Stimulated activated CD4-positive, alpha-beta T cell treated with anti-CD3 and anti-CD28 coated beads, Interleukin-12 subunit alpha, Interleukin-12 subunit beta, amount 100 ng/mL, for 48 hours (primary cell): ENCODE results near the gene TRAPPC4.
A peak's percentile ranks its signal among the peaks of the same experiment; 100 is the strongest.
"Not testable (repeated sequence)": the region's sequence is repeated elsewhere in the genome, so short reads cannot be mapped to it uniquely, and the experiment has no call there.

Experiments used
- DNase-seq, 3 donors: peaks; one replicate each; pipeline ENCODE4 v3.0.0-alpha.2; 2020; ENCODE audit warnings: low read depth in 2 of 3, low spot score in 1 of 3

TRAPPC4 gene

DNA sequence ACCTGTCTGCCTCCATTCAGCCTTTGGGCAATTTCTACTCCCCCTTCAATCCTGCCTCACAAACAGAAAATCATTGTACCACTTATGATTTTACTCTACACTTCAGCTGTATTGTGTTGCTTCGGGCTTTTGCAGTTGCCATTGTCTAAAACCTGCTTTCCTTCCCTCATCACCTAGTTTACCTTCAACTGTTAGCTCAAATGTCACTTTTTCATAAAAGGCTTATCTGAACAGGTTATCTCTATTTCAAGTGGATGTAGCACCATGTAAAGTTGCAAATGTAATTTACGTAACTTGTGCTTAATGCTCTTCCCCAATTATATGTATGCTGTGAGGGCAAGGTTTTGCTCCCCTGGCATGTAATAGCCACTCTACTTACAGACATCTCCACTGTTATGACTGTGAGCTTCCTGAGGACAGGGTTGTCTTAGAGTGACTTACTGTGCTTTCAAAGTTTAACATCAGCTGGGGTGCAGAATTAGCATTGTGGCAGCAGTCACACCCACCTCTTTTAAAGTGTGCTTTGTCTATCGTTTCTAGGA is 5.9 kb upstream of the TRAPPC4 start:
- no peak for DNase-seq

DNA sequence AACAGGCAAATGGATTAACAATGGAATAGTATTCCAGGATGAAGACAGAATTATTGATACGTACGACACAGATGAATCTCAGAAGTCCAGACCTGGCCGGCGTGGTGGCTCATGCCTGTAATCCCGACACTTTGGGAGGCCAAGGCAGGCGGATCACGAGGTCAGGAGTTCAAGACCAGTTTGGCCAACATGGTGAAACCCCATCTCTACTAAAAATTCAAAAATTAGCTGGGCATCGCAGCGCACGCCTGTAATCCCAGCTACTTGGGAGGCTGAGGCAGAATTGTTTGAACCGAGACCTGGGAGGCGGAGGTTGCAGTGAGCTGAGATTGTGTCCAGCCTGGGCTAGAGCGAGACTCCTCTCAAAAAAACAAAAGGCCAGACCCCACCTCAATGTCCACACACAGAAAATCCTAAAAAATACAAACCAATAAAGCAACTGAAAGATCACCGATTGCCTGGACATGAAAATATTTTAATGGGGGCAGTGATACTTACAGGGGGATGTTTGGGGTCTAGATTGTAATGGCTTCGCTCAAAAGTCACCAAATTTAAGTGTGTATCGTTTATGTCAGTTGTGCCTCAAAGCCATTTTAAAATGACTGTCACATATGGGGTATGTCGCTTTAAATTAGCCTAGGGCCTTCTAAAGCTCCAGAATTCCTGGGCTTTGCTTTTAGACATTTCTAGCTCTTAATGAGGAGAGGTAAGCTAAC is 4.2 kb upstream of the TRAPPC4 start:
- no peak for DNase-seq

DNA sequence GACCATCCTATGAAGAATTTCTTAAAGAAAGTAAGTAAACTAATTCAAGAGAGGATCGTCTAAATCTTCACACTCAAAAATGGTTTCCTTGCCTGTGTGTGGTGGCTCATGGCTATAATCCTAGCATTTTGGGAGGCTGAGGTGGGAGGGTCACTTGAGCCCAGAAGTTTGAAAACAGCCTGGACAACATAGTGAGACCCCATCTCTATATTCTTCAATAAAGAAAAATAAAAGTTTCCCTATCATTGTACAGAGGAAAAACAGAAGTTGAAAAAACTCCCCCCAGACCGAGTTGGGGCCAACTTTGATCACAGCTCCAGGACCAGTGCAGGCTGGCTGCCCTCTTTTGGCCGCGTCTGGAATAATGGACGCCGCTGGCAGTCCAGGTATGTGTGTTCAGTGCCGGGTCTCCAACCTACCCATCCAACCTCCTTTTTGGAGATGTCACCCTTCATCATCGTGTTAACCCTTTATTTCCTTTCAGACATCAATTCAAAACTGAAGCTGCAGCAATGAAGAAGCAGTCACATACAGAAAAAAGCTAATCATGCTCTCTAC is 3.4 kb upstream of the TRAPPC4 start:
- DNase-seq: no peak

DNA sequence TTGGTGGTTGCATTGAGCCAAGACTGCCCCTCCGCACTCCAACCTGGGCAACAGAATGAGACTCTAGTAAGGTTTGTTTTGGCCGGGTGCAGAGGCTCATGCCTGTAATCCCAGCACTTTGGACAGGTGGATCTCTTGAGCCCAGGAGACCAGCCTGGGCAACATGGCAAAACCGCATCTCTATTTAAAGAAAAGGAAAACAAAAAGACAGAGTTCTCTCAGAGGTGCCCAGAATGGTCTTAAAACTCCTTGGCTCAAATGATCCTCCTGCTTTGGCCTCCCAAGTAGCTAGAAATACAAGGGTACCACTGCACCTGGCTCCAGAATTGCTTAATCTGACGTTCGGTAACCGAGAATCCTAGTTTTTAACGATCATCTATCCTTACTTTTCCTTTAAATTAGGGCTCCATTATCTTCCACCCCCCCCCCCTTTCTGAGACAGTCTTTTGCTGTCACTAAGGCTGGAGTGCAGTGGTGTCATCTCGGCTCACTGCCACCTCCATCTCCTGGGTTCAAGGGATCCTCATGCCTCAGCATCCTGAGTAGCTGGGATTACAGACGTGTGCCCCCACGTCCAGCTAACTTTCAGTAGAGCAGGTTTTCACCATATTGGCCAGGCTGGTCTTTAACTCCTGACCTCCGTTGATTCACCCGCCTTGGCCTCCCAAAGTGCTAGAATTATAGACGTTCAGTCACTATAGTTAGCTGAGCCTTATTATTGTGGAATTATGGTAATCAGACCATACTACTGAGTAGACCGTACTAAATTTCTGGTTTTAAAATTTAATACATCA is 2.2 kb upstream of the TRAPPC4 start:
- no peak for DNase-seq

DNA sequence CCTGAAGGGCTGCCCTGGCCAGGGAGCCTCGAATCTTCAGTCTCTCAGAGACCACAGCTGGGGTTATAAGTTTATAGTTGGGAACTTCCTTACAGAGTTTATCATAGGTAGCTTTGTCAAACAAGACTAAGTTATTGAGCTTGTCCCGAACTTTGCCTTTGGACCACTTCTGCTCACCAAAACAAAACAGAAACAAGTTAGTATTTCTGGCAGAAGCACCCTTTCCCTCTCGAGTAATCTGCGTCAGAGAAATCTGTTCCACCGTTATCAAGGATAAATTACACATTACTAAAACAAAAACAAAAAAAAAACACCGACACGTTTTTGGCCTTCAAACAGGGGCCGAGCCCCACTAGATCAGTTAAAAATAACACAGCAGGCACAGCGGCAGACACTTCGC is 1.2 kb upstream of the TRAPPC4 start:
- DNase-seq: not testable (repeated sequence)

DNA sequence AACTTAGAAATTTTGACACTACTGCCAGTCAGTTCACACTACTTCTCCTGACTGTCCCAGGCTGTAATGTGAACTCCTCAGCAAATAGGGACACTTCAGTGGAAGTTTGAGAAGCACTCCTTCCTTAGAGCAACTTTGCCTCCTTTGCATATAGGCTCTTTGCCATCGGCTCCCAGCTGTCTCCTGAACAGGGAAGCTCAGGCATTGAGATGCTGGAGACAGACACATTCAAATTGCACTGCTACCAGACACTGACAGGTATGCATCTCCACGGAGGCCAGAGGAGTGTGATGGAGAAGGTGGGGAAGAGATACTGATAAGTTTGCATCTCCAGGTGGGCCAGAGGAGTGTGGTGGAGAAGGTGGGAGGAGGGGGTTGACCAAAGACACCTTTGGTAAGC is 1.4 kb downstream of the TRAPPC4 start:
- no peak for DNase-seq

DNA sequence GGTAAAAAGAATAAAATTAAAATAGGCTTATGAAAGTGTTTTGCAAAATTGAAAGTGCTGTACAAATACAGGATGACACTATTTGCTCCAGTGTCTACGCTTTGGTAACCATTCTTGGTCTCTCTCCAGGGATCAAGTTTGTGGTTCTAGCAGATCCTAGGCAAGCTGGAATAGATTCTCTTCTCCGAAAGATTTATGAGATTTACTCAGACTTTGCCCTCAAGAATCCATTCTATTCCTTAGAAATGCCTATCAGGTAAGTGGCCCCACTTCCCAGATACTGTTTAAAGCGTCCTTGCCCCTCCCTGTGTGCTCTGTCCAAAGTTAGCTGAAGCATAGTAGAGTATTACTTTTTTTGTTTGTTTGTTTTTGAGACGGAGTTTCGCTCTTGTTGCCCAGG is 3.1 kb downstream of the TRAPPC4 start:
- no peak for DNase-seq

DNA sequence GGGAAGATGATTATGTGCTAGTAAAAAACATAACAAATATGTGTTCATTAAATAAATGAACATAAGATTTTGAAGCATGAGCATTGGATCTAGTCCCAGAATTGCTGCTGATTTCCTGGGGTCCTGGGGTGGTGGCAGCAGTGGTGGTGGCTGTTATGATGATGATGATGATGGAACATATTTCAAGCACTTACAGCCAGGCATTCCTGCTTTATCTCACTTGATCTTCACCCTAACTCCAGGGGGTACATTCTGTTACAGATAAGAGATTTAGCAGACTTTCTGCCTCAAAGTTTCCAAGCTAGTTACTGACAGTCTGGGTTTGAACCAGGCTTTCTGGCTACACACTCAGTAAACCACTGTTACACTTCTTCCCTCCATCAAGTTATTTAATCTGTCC is 5.2 kb downstream of the TRAPPC4 start:
- no peak for DNase-seq

DNA sequence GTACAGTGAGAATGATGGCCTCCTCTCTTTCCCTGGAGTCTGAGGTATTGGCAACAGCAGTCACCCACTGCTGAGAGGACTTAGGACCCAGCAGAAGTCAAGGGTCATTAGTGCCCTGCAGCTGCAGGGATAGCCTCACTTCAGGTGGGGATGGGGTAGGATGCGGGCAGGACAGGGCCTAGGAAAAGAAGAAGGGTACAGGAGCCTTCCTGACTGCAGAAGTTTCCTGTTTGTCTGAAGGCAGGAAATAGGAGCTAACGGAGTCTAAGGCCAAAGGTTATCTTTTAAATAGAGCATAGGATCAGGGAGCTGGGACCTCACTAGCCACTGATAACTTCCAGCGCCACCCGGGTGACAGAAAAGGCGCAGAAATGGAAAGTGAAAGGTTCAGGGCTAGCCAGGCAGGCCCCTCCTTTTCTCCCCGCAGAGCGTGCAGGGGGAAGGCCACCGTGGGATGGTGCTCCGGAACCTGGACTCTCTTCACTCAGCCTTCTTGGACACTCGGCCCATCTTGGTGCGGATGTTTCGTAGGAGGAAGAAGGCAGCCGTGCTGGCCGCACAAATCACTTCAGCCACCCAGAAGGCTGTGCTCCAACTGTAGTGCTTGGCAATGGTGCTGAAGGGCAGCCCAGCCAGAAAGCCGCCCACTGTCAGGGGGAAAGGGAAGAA is 6.0 kb downstream of the TRAPPC4 start:
- no peak for DNase-seq

DNA sequence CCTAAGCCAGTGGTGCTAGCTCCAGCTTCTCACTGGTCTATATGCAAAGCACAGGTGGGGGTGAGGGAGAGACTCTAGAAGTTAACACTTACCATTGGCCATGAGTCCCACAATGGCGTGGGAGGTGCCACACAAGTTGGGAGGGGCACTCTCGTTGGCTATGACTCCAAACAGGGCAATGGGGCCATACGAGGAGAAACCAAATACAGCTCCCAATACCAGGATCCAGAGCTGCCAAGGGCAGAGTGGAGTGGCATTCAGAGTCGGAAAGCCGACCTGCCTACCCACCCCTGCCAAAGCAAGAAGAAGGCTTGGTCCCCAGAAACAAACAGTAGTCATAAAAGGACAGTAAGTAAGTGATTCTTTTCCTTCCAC is 6.5 kb downstream of the TRAPPC4 start:
- DNase-seq: no peak

DNA sequence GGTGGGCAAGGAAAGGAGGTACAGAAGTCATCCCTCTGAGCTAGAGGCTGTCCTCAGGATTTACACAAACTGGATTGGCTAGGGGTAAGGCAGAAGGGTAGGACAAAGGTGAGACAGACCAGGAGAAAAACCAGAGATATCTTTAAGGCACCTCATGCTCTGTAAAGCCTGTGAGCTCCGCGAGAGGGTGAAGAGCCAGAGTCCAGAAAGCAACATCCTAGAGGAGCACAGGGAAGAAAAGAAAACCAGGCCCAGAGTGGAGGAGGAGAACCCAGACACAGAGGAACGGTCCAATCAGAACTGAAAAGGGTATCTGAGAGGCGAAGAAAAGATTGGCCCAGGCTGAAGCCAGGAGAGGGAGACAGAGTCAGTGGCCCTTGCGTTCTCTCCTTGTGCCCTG is 7.0 kb downstream of the TRAPPC4 start:
- no peak for DNase-seq

DNA sequence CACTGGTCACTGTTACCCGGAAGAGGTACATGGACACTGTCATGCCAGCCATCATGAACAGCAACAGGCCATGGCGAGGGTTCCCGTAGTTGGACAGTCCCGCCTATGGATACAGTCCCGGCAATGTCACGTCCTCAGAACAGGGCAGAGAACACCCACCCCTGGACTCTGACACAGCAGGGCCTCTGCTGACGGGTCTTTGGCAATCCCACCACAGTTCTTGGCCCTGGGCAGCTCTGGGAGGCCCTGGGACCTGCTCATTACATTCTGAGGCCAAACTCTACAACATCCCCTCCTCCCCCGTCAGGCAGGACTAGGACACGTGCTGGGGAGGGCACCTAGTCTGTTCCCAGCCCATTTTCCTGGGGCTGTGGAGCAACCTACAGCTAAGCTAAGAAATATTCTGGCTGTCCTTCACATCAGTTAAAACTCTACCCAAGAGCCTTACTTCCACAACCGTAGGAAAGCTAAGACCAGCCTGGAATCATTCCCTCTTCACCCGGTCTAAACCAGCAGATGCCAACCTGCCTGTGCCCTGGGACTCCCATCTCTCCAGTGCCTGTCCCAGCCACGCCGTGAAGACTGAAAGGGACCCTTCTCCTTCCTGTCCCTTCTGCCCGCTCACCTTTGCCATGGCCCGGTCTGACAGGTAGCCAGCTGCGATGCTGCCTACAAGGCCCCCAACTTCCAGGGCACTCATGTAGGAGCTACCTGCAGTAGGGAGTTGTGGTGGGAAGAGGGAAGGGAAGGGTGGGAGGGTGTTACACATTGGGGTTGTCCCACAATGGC is 7.6 kb downstream of the TRAPPC4 start:
- DNase-seq: no peak

DNA sequence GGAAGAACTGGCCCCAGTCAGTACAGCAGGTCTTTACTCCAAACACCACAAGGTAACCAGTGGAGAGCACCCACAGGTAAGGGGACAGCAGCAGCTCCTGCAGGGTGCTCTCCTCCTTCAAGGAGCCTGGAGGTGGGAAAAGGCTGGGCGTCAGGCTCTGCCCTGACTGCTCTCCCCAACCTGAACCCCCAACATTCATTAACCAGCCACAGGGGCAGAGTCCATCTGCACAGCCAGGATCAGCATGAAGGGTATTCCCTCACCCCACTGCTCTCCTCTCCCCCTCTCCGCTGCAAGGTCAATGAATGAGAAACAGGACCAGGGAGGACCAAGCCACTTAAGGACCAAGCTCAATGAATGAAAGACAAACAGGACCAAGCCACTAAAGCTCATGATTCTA is 8.4 kb downstream of the TRAPPC4 start:
- no peak for DNase-seq

DNA sequence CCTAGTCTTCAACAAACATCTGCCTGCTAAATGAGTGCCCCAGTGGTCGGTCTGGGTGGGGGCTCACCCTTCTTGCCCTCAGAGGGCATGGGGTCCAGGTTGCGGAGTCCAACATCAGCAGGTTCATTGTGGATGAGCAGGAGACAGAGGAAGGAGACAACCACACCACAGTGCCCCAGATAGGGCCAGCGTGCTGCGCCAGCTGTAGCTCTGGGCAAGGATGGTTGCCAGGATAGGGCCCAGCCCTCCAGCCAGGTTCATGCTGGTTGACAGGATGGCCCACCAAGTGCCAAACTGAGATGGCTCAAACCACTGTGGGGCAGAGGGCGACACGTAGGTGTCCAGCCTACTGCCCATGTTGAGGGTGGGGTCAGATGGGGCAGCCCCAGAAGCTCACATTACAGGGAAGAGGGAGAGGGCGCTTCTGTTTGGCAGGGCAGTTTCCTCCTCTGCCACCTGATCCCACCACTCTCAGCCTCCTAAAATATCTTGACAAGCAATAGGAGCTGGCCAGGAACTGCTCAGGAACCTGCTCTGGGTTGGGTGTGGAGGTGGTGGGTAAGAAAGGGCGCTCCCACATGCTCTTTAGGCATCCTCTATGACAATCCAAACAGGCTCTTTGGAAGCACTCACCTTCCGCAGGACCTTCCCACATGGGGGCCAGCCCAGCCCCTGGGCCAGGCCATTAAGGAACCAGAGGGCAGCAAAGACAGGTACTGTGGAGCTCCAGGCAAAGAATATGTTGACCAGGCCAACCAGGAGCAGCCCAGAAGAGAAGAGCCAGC is 9.2 kb downstream of the TRAPPC4 start:
- DNase-seq: no peak

DNA sequence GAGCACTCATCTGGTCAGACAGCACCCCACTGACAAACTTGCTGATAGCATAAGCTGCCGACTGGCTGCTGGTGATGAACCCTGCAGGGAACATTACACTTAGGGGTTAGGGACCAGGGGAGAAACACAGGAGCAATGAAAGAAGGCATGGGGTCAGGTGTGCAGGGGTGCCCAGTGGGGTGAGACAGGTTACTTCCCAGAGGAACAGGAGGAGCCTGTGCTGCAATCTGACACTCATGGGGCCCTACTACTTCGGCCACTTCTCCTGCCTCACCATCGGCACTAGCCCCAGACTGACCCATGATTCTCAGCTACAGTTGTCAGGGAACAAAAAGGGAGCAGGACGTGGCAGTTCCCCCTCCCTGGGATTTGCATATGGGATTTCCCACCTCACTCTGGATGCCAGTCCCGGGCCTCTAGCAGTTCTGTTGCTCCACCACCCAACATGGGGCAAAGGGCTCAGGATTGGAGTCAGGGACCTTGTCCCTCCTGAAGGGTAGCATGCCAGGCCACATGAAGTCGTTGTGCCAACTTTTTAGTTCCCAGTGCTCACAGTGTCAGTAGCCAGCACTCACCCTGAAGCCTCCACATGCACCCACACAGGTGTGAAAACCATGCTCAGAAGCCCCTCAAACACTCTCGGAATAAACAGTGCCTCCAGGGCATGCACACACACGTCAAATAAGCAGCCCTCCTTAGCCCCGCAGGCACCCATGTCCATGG is 9.9 kb downstream of the TRAPPC4 start:
- DNase-seq: no peak

DNA sequence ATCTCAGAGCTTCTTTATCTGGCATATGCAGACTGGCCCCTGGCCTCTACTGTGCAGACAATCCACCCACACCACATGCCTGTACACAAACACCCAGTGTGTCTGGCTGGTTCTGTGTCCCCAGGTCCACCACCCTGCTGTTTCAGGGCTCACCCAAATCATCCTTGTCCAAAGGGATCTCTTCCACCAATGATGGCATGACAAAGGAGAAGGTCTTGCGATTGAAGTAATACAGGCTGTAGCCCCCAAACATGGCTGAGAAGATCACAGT is 10.4 kb downstream of the TRAPPC4 start:
- DNase-seq: no peak

DNA sequence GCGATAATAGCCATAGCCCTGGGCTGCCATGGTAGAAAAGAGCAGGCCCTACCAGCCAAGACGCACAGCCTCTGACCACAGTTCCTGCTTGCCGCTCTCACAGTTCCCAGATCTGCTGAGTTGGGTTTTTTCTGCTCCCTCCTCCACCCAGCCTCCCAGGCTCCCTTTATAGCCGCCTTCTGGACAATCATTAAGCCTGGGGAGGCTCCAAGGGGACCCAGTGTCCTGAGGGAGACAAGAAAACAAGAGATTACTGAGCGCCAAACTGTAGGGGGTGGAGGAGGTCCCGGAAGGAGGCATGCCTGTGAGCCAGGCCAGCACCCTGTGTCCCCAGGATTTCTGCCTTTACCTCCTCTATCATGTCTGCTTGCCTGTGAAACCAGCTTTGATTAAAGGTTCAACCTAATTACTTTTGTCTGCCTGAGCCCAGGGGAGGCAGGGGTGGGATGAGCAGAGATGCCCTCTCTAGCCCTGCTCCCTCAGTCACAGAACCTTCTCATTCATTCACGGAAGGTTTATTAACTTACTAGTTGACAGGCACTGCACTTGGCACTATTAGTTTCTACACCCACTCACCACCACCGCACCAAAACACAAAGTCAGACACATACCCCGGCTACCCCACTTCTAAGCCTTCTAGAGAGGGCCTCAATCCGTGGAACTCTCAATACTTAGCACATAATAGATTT is 10.9 kb downstream of the TRAPPC4 start:
- DNase-seq: peak in 2 of 3 donors; percentile 34 to 46

DNA sequence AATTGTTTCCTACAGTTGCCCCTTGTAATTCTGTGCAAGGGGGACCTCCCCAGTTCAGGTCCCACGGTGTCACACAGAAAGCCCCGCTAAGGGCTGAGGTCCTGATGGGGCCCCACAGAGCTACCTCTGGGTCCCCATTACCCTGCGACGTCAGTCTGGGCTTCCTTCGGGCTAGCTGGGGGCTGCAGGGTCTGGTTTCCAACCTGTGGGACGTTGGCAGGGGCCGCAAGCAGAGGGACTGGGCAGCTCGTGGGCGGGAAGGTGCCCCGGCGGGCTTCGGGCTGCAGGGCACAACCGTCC is 11.4 kb downstream of the TRAPPC4 start:
- no peak for DNase-seq

DNA sequence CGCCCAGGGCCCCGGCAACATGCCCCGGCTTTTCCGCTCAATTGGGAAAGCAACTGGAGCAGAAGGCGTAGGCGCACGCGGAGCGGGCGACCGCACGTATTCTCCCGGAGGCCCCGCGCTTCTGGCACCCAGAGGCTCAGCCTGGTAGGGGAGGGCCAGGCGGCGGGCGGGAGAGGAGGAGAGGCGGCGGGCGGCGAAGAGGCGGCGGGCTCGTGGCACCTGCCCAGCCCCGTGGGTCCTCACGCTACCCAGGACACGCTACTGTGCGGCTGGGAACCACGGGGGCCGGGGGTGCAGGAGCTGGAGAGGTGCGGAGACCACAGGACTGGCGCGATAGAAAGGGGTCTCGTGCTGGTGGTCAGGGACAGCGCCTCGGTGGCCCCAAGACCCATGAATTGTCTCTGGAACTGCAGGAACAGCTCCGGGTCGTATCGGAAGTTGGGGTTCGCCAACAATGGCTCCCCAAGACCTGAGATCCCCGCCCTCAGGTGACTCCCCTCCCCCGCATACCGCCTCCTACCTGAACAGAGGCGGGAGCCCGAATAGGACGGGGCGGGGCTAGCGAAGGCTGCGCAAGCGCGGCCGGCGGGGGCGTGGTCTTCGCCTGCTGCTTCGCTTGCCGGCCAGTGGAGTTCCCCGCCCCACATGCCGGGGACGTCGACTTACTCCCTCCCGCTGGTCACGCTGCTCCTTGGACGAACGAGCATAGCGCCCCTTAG is 11.9 kb downstream of the TRAPPC4 start, which contains the start of gene SLC37A4:
TSS of gene SLC37A4 (minus strand) at position 549 of the 719 bp plus-strand sequence.
- DNase-seq: peak; percentile 98 to 99 (median 98)
